Cardiac fibroblast (primary cell): ENCODE measurements around the gene SCN1A.

Source experiments
- DNase-seq, 2 donors: peaks; one replicate each; pipeline versions ENCODE4 v3.0.0 to v3.0.0-alpha.2; 2010; ENCODE audit warnings: low read depth in 2 of 2
- H3K4me3 ChIP-seq, 2 donors: replicated peaks in 1 of 2; 1 replicate in 1 of 2; 2 replicates in 1 of 2; pipeline ENCODE4 v1.5.1; 2011; ENCODE audit warnings: low read depth in 2 of 2, low read length in 2 of 2, mild to moderate bottlenecking in 2 of 2, moderate library complexity in 1 of 2
- TF ChIP-seq, protein P1 (sequence below): IDR thresholded peaks from one replicate; pipeline ENCODE4 v1.5.1; 2011; ENCODE audit warnings: low read depth, mild to moderate bottlenecking, low read length, inconsistent platforms

SCN1A gene

DNA sequence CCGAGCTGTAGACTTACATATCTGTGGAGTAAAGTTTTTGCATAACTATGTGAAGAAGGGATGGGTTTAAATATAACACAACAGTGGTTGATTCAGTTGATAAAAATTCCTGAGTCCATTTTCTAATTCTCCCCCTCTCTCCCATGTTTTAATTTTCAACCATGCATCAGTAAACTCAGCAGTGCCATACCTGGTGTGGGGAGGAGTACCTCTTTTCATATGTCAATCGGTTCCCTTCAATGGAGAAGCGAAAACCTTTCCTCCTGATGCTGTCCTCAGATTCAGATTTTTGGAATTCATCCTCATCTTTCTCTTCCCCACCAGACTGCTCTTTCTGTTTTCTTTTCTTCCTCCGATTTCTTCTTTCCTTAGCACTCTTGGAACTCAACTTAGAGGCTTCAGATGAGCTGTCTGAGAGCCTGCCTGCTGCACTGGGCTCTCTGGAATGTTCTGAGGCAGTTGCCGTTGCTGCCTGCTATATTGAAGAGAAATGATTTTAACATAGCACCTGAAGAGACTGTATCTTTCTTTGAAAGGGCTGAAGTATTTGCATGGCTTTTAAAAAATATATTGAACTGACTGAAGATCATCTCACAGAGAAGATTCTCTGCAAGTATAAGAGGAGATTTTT, 82.9 kb downstream of the SCN1A start:
- TF ChIP-seq, protein P1, sequence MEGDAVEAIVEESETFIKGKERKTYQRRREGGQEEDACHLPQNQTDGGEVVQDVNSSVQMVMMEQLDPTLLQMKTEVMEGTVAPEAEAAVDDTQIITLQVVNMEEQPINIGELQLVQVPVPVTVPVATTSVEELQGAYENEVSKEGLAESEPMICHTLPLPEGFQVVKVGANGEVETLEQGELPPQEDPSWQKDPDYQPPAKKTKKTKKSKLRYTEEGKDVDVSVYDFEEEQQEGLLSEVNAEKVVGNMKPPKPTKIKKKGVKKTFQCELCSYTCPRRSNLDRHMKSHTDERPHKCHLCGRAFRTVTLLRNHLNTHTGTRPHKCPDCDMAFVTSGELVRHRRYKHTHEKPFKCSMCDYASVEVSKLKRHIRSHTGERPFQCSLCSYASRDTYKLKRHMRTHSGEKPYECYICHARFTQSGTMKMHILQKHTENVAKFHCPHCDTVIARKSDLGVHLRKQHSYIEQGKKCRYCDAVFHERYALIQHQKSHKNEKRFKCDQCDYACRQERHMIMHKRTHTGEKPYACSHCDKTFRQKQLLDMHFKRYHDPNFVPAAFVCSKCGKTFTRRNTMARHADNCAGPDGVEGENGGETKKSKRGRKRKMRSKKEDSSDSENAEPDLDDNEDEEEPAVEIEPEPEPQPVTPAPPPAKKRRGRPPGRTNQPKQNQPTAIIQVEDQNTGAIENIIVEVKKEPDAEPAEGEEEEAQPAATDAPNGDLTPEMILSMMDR = no peak
- H3K4me3 ChIP-seq = no peak overlapping the region
- no peak for DNase-seq

GRCh38 chr2:166042768-166043390, 84.9 kb downstream of the SCN1A start:
- DNase-seq = peak in 1 of 2 donors; percentile 76
- H3K4me3 ChIP-seq = no peak overlapping the region
- TF ChIP-seq, protein P1 = no peak

DNA sequence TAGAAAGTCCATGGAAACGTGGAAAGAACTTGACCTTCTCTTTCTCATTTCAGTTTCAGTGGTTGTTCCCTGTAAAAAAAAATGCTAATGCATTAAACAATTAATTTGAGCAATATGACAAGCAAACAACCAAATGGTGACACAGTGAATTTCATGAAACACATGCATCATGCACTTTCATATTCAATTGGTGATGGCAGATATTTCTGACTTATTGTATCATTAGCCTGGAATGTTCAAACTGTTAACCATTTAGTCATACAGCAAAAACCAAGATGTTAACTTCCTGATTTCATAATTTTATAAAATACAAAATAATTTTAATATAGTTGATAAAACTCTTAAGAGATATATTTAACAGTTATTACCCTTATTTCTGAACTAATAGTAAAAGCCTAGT, 85.5 kb downstream of the SCN1A start:
- DNase-seq = peak in 1 of 2 donors; percentile 71
- TF ChIP-seq, protein P1 = no peak
- no peak overlapping the region for H3K4me3 ChIP-seq

GRCh38 chr2:166041613-166042012, 86.2 kb downstream of the SCN1A start:
- TF ChIP-seq, protein P1 = no peak
- no peak overlapping the region for H3K4me3 ChIP-seq
- no peak for DNase-seq

DNA sequence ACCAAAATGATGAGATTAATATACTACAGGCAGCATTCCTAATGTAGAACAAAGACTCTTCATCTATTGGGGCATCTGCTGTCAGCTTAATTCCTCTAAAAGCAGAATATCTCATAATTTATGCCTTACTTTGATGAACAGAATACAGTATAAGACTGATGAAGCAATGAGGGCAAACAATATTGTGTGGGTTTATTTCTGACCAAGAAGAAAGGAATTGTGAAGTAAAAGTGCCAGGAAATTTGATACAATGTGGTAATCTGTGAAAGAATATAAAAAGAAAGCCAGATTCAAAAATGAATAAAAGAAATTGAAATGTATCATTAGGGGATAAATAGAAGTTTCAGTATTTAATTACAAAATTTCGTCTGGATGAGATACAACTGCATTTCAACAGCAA, 95.5 kb downstream of the SCN1A start:
- peak in 1 of 2 donors; percentile 22 for DNase-seq
- no peak overlapping the region for H3K4me3 ChIP-seq
- TF ChIP-seq, protein P1 = no peak

DNA sequence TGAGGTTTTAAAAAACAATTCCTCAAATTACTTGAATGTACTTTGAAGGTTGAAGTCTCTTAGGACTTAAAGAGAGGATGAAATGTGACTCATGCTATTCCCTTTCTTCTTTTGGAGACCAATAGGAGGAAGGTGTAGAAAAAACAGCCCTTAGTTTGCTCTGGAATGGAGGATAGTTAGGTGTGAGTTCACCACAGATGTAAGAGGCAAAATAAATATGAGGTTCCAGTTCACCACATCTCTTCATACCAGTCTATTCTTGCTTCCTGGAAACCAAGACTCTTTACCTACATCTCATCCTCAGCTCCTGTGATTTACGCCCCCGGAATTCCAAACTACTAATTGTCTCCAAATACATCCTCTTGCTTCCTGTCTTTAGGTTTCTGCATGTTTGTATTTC, 96.8 kb downstream of the SCN1A start:
- TF ChIP-seq, protein P1 = no peak
- H3K4me3 ChIP-seq = no peak overlapping the region
- peak in 1 of 2 donors; percentile 46 for DNase-seq
